HUDEP-2 (cell line): Measurements from ENCODE around the gene DLGAP4.

Source experiments
- DNase-seq, 76 experiments: peaks; one replicate each; lab custom pipeline; 2025; ENCODE audit not compliant: unreplicated experiment in 76 of 76; lab: John Stamatoyannopoulos, UW

Gene DLGAP4

DNA sequence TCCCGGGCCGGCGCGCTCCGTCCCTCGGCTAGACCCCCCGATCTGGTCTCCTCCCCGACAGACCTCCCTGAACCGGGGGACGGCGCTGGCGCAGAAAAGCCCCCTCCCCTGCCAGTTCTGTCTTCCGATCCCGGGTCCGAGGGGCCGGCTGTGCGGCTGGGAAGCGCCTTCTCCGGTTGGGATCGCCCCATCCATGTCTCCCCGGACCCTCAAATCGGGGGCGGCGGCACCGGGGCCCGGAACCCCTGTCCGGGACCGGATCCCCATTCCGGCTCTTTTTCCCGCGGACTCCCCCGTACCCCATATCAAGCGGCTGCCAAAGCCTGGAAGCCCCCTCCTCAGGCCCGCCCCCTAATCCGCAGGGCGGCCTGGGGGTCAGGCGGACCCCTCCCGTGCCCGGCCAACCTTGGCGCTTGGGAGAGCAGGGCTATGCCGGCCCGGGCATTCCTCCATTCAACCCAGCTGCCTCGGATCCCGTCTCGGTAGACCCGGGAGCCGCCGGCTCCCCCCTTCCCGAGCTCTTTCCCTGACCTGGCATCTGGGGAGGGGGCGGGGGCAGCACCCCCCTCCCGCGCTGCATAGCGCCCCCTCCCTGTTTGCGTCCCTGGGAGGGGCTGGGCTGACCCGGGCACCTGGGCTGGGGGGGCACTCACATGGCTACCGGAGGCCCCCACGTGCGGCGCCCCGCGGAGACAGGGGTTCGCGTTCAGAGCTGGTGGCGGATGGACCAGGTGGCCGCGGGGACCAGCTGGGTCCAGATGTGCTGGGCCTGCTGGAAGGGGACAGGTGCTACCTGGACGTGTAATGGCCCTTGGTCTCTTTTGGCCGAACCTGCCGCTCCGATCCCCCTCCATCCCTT, 643 bp downstream of the DLGAP4 start:
- DNase-seq: no peak

DNA sequence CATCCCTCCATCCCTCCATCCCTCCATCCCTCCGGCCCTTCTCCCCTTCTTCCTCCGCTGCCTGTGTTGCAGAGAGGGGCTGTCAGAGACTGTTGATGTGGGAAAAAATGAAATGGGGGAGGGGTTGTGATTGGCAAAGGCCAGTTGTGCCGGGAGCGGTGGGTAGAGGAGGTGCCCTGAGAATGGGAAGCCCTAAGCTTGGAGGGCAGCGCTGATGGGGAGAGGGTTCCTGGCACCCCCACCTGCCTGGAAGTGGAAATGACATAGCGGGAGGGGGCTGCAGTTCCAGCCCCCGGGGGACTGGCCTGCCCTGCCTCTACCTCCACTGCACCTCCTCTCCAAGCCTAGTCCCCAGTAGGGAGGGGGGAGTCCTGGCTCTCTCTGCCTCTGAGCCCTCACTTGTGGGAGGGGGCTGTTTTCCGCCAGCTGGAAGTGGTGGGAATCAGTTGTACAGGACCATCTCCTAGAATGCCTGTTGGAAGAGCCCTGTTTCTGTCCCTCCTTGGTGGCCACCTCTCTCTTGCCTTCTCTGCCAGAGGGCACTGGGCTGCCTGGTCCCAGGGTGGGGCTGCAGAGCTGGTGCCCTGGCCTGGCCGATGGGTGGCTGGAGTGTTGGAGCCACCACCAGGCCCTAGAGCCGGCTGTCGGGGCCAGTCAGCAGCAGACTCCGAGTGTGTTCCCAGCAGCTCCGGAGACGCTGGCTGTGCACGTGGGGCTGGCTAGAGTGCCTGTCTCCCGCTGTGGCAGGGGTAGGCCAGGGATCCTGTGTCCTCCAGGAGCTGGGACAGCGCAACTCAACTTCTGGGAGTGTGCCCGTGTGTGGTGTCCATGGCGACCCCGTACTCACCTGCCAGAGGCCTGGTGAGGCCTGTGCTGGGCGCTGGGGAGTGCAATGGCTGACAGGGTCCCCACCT, 1.5 kb downstream of the DLGAP4 start:
- DNase-seq: no peak

DNA sequence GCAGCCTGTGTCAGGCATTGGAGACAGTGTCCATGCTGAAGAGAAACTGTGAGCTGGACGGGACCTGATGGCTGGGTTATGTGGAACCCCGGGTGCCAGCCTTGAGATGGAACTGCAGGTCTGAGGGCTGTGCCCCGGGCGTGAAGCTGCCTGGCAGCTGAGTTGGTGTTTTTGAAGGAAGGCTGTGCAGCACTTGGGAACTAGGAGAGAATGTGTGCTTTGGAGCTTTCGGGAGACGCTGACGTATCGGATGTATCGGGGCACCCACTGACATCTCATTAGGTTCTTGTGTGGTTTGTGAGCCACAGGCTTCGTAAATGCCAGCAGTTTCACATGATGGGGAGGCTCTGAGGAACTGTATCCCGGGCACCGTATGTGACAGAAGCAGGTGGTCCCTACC, 2.2 kb downstream of the DLGAP4 start:
- DNase-seq: no peak

DNA sequence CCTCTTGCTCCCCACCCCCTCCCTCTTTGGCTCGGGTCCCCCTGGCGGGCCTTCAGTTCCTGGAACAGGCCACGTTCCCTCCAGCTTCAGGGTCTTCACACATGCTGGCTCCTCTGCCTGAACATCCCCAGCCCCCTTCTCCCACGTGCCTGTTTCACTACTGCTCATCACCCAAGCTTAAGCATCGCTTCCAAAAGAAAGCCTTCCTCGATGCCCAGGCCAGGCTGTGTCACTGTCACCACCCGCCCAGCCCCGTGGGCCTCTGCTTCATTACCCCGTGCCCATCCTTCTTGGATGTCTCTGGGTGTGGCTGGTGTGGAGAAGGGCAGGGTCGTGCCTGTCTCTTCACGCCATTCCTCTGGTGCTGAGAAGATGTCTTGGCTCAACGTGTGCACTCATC, 2.8 kb downstream of the DLGAP4 start:
- no peak for DNase-seq

DNA sequence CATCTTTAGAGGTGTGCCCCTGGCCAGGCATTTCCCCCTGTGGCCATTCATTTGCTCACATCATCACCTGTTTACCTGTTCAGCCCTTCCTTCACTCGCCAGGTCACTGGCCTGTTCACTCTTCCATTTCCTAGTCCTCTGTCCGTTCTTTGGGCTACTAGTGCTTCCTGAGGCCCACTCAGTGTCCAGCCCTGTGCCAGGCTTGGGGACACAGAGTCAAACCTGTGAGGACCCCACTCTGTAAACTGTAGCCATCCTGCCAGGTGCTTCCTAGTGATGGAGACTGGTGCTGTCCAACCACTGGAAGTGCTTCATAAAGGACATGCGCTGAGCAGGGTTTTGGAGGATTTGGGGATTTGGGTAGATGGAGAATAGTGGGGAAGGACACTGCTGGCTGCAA, 3.5 kb downstream of the DLGAP4 start:
- DNase-seq: no peak

DNA sequence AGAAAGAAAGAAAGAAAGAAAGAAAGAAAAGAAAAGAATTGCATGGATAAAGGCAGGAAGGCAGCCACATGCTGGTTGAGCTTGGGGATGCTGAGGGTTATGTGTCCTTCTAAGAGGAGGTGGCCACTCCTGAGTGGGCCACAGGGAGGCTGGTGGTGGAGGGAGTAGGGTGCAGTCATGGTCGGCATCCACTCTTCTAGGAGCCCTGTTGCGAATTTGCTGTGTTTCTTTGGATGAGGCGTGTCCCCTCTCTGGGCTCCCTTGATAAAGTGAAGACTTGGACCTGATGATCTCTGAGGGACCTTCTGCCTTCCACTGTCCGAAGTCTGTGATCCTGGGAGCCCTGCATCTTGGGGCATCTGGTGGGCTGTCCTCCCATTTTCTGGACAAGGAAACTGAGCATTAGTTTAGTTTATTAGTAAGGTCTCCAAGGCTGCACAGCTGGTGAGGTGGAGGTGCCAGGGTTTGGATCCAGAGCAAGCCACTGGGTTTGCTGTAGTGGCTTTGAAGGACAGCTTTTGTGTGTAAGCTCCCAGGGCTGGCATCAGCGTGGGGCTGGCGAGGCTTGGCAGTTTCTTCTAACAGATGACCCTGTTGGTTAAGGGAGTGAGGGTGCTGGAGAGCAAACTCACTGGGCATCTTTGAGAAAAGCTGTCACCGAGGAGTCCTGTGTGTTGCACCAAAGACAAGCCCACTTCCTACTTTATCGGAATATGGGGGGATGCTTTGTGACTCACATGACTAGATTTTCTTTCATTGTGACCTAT, 4.3 kb downstream of the DLGAP4 start:
- DNase-seq: no peak

DNA sequence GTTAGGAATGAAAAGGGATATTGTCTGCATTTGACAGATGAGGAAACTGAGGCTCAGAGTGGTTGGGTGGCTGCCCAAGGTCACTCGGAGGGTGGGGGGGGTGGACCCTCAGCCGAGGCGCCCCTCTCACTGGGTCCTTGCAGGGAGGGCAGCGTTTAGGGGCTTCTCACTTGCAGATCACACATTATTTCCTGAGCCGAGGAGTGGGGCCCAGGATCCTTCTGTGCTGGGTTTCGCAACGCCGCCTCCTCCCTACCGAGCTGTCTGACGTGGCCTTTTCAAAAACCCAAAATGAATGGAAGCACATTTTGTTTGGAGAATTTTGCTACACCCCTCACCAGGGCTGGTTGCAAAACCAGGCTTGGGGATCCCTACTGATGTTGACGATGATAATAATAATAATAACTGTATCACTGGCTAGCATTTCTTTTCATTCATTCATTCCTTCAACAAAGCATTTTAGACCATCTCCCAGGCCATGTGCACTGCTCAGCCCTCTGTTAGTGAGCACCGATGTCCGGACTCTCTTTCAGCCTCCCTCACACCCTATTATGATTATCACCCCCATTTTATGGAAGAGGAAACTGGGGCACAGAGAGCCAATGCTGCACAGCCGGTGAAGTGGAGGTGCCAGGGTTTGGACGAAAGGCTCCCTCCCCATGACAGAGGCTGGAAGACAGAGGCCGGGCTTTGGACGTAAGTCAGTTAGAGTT, 5.2 kb downstream of the DLGAP4 start:
- no peak for DNase-seq

DNA sequence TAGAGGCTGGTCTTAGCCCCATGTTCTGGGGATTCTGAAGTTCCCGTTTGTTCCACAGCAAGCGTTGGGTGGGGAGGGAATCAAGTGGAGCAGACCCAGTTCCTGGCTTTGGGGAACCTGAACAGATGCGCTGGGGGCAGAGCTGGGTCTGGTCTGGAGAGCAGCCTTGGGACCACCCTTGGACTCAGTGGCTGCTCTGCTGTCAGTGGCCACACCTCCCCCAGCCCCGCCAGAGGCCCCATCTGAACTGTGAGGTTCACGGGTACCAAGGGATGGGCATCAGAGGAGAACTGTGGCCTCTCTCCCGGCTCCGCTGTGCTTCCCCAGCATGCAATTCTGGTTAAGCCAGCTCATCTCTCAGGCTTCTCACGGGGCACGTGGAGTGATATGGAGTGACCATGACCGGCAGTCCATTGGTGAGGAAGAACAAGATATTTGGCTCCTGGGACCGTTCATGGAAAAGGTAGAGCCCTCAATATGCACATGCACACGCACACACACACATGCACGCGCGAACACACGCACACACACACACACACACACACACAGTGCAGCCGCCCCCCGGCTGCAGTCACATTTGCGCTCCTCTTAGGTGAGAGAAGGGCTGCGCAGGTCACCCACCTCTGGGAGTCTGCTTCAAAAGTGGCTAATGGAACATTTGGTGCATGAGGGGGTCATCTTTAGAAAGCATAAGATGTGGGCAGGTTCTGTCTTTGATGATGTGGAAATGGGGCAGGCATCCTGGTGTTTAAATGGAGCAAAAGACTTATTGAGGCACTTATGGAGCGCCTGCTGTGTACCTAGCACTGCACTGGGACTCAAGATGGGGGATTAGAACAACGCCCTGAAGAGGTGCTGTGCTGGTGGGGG, 6.0 kb downstream of the DLGAP4 start:
- DNase-seq: no peak

DNA sequence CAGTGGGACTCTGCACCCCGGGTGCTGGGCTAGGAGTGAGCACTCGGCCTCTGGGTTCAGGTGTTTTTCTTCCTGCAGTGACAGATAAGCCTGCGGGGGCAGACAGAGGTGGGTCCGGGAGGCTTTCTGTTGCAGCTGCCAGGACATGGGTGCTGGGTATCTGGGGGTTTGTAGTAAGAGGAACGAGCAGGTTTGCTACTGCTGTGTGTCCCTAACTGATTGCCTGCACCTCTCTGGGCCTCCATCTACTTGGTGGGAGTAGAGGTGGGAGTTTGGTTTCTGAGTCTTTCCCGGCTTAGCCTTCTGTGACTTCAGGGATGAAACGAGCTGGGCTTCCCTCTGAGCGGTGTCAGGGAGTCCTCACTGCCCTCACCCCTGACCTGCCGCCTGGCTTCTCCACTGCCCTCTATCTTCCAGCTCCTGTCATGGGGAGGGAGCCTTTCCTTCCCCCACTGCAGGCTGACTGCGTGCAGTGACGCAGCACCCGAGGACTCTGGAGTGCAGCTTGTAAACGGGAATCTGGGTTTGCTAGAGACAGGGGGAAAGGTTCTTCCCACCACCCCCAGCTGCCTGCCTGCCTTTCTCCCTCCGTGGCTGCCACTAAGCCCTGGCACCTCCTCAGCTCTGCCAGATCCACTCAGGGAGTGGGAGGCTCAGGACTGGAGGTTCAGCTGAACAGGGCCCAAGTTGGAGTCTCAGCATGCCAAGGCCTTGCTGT, 6.7 kb downstream of the DLGAP4 start:
- DNase-seq: no peak

DNA sequence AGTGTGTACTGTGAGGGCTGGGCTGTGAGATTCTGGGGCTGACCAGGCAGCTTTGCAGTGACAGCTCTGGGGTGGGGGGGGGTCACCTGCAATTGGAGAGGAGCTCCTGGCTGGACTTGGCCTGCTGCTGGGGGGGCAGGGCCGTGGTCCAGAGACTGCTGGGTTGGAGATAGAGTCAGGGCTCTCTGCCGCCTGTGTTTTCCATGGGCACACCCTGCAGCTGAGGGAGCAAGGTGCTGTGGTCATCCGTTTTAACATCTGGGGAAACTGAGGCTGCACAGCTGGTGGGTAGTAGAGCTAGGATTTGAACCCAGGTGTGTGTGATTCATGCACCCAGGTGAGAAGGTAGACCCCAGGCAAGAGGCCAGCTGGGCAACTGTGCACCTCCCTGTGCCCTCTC, 7.3 kb downstream of the DLGAP4 start:
- DNase-seq: no peak

DNA sequence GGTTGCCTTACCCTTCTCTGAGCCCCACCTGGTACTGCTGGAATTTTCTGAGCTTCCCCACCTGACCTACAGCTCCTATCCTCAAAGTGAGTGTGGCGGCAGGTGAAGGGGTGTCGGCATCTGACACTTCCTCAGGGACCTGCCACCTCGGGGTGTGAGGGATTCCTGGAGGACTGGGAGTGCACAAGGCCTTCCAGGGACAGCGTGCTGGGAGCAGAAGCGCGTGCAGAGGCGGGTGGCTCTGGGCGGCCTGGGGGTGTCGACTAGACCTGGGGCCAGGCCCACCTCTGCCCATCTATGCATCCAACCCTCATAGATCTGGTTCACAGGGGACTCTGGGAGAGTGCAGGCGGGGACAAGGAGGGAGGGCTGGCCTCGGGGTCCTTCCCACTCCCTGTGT, 7.8 kb downstream of the DLGAP4 start:
- DNase-seq: no peak

DNA sequence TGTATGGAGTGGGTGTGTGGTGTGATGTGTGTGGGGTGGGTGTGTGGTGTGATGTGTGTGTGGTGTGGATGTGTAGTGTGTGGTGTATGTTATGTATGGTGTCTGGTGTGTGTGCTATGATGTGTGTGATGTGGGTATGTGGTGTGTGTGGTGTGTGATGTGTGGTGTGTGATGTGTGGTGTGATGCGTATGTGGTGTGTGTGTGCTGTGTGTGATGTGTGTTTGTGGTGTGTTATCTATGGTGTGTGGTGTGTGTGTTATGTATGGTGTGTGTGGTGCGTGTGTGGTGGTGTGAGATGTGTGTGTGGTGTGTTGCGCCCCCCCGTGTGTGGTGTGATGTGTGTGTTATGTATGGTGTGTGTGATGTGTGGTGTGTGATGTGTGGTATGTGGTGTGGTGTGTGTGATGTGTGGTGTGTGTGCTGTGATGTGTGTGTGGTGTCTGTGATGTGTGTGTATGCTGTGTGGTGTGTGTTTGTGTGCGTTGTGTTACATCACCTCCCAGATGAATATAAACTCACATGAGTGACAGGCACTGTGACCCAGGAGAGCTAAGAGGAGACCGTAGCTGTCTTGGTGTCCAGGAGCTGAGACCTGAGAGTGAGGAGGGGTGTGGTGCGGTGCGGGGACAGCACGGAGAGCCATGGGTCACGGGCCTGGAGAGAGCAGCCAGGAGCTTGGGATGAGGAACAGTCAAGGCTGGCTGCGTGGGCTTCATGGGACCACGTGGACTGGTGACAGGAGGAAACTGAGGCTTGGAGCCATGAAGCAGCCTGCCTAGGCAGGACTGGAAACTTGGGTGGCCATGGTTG, 8.8 kb downstream of the DLGAP4 start:
- no peak for DNase-seq

DNA sequence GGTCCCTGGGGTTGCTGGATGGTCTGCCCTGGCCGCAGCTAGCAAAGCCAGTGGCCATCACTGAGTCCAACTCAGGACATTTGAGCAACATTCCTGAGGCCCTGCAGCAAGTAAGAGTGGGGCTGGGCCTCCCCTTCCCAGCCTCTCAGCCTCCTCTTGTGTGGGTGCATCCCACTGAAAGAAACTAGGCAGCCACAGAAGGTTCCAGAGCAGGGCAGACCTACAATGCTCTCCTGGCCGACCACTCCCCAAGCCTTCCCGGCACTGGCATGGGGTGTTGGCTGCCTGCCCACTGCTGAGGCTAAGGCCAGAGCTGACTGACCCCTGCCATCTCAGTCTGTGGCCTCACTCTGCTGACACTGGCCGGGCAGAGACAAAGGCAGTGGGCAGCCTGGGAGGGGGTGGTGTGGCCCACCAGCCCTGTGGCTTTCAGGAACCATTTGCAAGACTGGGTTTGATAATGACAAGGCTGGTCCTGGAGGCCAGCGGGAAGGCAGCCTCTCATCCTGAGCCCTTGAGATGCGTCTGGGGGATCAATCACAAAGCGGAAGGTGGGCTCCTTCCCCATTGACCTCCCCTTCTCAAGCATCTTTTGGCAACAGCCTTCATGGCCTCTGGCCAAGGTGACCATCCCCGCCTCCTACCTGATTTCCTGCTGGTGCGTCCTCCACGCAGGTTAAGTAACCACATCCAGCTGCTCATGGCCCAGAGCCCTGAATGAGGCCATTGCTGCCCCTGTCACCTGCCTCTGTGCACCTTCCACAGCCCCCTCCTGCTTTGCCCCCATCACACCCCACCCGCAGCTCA, 9.6 kb downstream of the DLGAP4 start:
- DNase-seq: no peak

DNA sequence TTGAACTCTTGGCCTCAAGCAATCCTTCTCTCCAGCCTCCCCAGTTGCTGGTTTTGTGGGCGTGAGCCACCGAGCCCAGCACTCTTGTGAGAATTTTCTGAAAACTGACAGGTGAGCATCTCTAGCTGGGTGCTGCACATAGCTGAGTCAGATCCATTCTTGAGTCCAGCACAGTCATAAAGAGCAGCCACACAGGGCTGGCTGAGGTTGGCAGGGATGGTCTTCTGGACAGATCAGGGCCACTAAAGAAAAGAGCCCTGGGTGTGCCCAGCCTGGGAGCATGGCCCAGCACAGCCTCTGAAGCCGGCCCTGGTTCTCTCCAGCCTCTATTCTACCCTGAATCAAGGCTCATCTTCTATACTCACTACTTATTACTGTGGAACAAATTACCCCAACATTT, 11.5 kb downstream of the DLGAP4 start:
- DNase-seq: no peak

DNA sequence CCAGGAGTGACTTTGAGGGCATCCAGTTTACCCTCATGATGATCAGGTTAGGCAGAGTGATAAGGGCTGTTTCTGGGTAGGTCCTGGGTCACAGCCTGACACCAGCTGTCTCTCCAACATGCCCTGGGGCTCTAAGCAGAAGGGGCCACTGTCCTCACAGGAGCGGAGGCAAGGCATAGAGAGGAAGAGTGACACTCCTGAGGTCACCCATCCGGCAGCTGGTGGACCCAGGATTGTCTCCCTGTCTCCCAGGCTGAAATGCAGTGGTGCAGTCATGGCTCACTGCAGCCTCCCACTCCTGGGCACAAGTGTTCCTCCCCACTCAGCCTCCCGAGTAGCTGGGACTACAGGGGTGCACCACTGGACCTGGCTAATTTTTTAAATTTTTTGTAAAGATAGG, 12.0 kb downstream of the DLGAP4 start:
- DNase-seq: no peak

DNA sequence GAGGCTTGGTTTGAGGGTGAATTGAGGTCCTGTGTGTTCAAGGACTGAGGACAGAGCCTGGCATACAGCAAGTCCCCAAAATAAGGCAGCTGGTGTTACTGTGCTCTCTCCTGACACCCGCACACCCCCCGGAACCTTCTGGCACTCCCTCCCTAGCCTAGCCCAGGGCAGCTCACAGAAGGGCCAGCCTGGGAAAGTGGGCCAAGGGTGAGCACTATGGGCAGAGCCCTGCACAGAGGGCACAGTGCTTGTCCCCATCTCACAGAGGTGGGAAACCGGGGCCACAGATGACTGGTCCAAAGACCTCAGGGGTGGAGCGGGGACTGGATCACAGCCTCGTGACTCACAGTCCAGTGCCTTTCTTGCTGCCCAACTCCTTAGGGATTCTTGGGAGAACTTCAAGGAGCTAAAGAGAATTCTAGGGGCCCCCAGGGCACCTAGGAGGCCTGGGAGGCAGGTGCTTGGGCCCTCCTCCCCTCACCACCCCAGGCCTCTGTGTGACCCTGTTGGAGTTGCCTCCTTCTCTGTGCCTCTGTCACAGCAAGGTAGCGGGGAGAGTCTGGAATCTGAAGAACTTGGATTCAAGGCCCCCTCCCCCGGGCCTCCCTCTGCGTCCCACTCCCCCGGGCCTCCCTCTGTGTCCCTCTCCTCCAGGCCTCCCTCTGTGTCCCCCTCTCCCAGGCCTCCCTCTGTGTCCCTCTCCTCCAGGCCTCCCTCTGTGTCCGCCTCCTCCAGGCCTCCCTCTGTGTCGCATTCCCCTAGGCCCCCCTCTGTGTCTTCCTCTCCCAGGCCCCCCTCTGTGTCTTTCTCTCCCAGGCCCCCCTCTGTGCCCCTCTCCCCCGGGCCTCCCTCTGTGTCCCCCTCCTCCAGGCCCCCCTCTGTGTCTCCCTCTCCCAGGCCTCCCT, 13.5 kb downstream of the DLGAP4 start:
- DNase-seq: no peak
